GM12891 (cell line): ENCODE data around the gene THADA.

Experiments
- POLR2A ChIP-seq: IDR thresholded peaks from 2 replicates; pipeline ENCODE4 v1.6.1; 2011; ENCODE audit warnings: low read depth, low read length, control low read depth
- POLR2AphosphoS5 ChIP-seq: IDR thresholded peaks from 2 replicates; pipeline ENCODE4 v1.6.1; 2011; ENCODE audit warnings: low read depth, low read length, control low read depth
- SPI1 ChIP-seq: IDR thresholded peaks from 2 replicates; pipeline ENCODE4 v1.6.1; 2011; ENCODE audit warnings: low read depth, low read length, control low read depth
- TAF1 ChIP-seq: IDR thresholded peaks from 2 replicates; pipeline ENCODE4 v1.6.1; 2011; ENCODE audit warnings: low read depth, low read length, control low read depth

GRCh38 chr2:43452318-43452731 lies 143.5 kb downstream of the THADA start:
- TF ChIP-seq POLR2A = no peak
- no peak for TF ChIP-seq POLR2AphosphoS5
- no peak for TF ChIP-seq TAF1
- TF ChIP-seq SPI1 = no peak
